ENCODE data around the gene EEF1AKMT1.

The EEF1AKMT1 gene

GRCh38 chr13:20718958-20719566, 54.7 kb downstream of the EEF1AKMT1 start:
- TF ChIP-seq CTCF (IDR thresholded peaks at IDR 0.05; ENCODE audit: insufficient read depth, low read length, missing control alignments), result no peak
- no peak for DNase-seq (ENCODE audit: low read depth, low spot score)
- POLR2A ChIA-PET, result no interaction called here
- H3K4me3 ChIP-seq (ENCODE audit: low read depth, low read length), result no peak overlapping the region
- CTCF ChIA-PET, result no interaction called here

GRCh38 chr13:20717581-20718542, 55.9 kb downstream of the EEF1AKMT1 start:
- POLR2A ChIA-PET, result no interaction called here
- H3K4me3 ChIP-seq (ENCODE audit: low read depth, low read length), result no peak overlapping the region
- TF ChIP-seq CTCF (IDR thresholded peaks at IDR 0.05; ENCODE audit: insufficient read depth, low read length, missing control alignments), result no peak
- CTCF ChIA-PET, result interaction anchor here (1.3 to 1.7 kb wide), 2 partner anchors 13 to 110 kb away, joined by 4 to 5 read pairs; no protein-coding TSS in a partner anchor
- no peak for DNase-seq (ENCODE audit: low read depth, low spot score)

GRCh38 chr13:20716951-20717350, 56.8 kb downstream of the EEF1AKMT1 start:
- no peak overlapping the region for H3K4me3 ChIP-seq (ENCODE audit: low read depth, low read length)
- no peak for DNase-seq (ENCODE audit: low read depth, low spot score)
- TF ChIP-seq CTCF (IDR thresholded peaks at IDR 0.05; ENCODE audit: insufficient read depth, low read length, missing control alignments), result no peak
- ChIA-PET POLR2A (no interaction called here), CTCF (interaction anchor here (1.1 to 1.7 kb wide), 3 partner anchors 12 to 138 kb away, joined by 3 to 5 read pairs (median 4); no protein-coding TSS in a partner anchor)

- POLR2A ChIA-PET, result no interaction called here
- no peak overlapping the region for H3K4me3 ChIP-seq (ENCODE audit: low read depth, low read length)
- DNase-seq (ENCODE audit: low read depth, low spot score), result no peak
- CTCF ChIA-PET, result interaction anchor here (0.7 to 8.1 kb wide), 10 partner anchors 11 to 220 kb away, joined by 3 to 110 read pairs (median 4); partner anchors contain the start of gene IL17D
- TF ChIP-seq CTCF (IDR thresholded peaks at IDR 0.05; ENCODE audit: insufficient read depth, low read length, missing control alignments), result no peak
Measured at GRCh38 chr13:20715330-20715712, 58.4 kb downstream of the EEF1AKMT1 start.

- ChIA-PET CTCF (interaction anchor here (0.7 to 8.1 kb wide), 15 partner anchors 9 to 220 kb away, joined by 3 to 110 read pairs (median 4); partner anchors contain the start of gene IL17D), POLR2A (no interaction called here)
- H3K4me3 ChIP-seq (ENCODE audit: low read depth, low read length), result no peak overlapping the region
- DNase-seq (ENCODE audit: low read depth, low spot score), result no peak
- TF ChIP-seq CTCF (IDR thresholded peaks at IDR 0.05; ENCODE audit: insufficient read depth, low read length, missing control alignments), result no peak
Measured at GRCh38 chr13:20714563-20715329, 59.0 kb downstream of the EEF1AKMT1 start.

Data from AG04449 (cell line).